GM19328 (cell line): ENCODE measurements around the gene MAP3K3.

Experiments used
- ATAC-seq: cut with Tn5 transposase; IDR thresholded peaks from one replicate; pipeline ENCODE4 v1.9.1; 2021; ENCODE audit warnings: mild to moderate bottlenecking, moderate library complexity; ENCODE audit not compliant: unreplicated experiment

The MAP3K3 gene

DNA sequence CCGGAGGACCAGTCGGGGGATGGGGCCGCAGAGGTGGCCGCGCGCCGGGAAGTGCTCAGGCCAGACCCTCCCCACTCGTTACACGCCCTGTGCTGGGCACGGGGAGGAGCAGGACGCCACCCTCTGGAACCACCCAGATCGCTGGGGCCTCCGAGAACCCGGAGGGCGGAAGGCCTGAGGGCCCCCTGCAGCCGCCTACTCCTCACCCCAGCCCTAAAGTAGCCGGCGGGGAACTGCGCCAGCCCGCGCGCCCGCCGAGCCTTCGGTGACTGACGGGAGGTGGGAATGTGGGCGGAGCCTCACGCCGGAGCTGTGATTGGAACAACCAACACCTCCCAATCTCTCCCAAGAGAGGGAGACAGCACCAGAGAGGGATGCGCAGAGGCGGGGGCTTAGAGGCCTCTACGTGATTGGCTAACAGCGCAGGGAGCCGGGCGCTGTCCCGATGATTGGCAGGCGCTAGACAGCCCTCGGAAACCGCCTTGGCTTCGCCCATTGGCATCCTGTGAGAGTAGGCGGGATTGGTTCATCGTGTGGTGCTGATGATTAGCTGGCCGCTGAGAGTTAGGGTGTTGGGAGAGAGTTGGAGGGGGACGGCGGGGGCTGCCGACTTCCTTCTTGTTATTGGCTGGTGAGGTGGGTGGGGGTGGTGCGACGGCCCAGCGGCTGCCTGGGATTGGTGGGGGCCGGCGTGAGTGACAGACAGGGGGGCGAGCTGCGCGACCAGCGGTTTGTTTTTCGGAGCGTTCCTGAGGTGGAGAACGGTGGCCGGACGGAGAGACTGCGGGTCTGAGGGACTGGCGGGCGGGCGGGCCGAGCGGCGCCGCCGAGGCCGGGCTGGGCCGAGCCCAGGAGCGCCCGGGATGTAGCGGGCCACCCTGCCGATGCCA lies at the start of gene MAP3K3:
TSS of gene MAP3K3 (plus strand) at position 734 of the 890 bp plus-strand sequence. CDS start 343 bp downstream, outside the sequence.
- ATAC-seq: peak; percentile 85

GRCh38 chr17:63573634-63574033 lies 48.6 kb upstream of the MAP3K3 start:
- no peak for ATAC-seq

DNA sequence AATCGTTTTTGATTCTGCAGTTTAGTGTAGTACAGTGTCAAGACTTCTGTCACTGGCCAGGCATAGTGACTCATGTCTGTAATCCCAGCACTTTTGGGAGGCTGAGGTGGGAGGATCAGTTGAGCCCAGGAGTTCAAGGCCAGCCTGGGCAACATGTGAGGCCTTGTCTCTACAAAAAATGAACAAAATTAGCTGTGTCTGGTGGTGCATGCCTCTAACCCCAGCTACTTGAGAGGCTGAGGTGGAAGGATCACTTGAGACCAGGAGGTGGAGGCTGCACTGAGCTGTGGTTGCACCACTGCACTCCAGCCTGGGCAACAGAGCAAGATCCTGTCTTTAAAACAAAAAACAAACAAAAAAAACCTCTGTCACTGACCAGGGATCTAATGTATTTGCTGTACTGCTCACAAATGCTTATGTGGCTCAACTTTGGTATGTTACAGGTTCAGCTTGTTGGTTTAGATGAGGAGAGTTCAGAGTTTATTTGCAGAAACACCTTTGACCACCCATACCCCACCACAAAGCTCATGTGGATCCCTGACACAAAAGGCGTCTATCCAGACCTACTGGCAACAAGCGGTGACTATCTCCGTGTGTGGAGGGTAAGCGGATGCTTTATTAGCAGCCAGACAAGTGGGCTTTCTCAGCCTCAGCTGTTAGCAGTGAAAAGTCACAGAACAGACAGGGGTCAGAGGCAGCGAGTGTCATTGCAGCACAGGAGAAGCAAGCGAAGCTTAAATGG lies 44.0 kb upstream of the MAP3K3 start:
- ATAC-seq: no peak

DNA sequence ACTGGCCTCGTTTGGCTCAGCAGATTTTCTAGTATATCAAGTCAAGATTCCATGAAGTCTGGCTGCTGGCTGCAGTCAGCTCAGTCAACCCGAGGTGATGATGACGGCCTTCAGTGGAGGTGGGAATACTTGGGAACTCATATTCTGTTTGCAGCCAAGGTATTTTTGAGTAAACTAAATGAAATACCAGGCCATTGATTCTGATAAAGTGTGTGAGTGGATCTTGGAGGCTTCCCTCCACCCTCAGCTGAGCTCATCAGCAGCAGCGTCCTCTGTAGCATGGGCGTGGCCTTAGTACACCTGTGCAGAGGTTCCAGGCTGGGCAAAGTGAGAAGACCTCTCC lies 43.5 kb upstream of the MAP3K3 start:
- ATAC-seq: no peak

GRCh38 chr17:63579633-63580032 lies 42.6 kb upstream of the MAP3K3 start:
- ATAC-seq: no peak

DNA sequence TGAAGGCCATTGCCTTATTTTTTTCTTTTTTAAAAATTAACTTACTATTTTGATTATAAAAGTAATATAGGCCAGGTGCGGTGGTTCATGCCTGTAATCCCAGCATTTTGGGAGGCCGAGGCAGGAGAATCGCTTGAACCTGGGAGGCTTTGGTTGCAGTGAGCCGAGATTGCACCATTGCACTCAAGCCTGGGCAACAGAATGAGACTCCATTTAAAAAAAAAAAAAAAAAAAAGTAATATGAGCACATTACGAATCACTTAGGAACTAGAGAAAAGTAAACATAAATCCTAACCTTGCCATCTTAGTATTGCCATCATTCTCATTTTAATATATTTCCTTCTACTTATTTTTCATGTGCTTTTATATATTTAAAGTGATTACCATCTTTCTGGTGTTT lies 34.4 kb upstream of the MAP3K3 start:
- ATAC-seq: no peak

GRCh38 chr17:63588797-63589196 lies 33.4 kb upstream of the MAP3K3 start:
- no peak for ATAC-seq

DNA sequence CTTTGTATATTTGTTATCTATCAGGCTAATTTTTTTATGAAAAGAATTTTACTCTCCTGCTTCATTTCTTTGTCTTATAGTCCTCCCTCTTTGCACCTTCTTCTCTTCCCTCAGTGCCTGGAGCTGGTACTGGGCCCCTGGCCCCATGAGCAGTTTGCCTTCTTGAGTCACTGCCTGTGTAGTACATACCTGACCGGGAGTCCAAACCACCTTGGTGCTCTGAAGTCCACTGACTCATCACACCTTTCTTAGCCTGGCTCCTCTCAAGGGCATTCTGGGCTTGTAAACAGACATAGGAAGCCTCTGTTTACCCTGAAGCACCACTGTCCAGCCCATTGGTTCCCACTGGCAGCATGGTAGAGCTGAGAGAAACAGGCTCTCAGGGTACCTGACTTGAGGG lies 32.6 kb upstream of the MAP3K3 start:
- no peak for ATAC-seq

GRCh38 chr17:63592797-63593196 lies 29.4 kb upstream of the MAP3K3 start:
- no peak for ATAC-seq

- no peak for ATAC-seq
Observed at GRCh38 chr17:63595132-63595531, 27.1 kb upstream of the MAP3K3 start.

GRCh38 chr17:63596856-63597586 lies 25.2 kb upstream of the MAP3K3 start:
- ATAC-seq: no peak

DNA sequence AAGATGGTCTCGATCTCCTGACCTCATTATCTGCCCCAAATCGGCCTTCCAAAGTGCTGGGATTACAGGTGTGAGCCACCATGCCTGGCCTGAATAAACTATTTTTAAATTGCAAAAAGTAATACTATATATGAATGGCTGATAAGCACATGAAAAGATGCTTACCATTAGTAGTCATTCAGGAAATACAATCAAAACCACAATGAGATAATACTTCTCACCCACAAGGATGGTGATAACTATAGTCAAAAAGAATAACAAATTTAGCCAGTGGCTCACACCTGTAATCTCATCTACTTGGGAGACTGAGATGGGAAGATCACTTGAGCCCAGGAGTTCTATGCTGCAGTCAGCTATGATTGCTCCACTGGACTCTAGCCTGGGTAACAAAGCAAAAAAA lies 23.9 kb upstream of the MAP3K3 start:
- no peak for ATAC-seq

DNA sequence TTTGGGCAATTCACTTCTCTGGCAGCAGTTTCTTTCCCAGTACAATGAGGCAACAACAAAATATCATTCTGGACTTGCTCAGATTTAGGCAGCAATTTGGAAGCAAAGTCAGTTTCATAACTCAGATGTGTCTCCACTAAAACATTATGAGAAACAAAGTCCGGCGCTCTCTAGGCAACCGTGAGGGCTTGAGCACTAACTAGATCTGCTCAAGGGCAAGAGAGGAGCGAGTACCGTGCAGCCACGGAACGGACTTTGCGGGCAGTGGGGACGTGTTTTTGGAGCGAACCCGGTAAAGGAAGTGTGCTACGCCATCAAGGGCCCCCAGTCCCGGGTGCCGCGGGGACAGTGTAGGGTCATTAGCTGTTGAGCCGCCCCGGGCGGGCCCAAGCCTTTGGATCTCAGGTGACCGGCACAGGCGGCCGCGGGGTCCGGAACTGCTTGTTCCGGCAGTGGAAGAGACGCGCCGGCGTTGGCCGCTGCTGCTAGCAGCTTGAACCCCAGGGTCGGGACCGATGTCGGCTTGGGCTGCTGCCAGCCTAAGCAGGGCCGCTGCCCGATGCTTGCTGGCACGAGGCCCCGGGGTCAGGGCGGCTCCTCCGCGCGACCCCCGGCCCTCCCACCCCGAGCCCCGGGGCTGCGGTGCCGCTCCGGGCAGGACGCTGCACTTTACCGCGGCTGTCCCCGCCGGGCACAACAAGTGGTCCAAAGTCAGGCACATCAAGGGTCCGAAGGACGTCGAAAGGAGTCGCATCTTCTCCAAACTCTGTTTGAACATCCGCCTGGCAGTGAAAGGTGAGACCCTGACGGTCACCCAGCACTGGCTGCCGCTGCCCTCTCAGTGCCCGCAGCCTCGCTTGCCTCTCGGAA lies 21.4 kb upstream of the MAP3K3 start, which contains the start of gene TACO1:
TSS of gene TACO1 (plus strand) at position 327 of the 870 bp plus-strand sequence. CDS start at position 516, 189 bp downstream.
- peak; percentile 89 for ATAC-seq

- no peak for ATAC-seq
Observed at GRCh38 chr17:63601439-63602371, 20.5 kb upstream of the MAP3K3 start.

- no peak for ATAC-seq
Observed at GRCh38 chr17:63609816-63610573, 12.2 kb upstream of the MAP3K3 start.

- ATAC-seq: no peak
Observed at GRCh38 chr17:63610854-63611253, 11.4 kb upstream of the MAP3K3 start.

DNA sequence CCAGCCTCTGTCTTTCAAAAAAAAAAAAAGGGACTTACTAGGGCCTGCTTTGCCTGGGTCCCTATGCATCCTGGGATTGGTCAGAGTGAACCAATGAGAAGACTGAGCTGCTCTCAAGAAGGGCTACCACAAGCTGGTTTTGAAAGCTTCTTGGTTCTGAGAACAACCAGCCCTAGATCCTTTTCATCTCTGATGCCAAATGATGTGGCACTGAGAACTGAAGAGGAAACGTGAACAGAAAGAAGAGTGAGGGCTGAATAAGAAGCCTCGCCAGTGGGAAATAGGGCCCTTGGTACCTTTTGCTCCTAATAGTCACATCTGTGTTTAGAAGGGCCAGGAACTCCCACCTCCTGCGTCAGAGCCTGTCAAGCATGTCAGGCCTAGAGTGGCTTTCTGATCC lies 10.9 kb upstream of the MAP3K3 start:
- no peak for ATAC-seq

- no peak for ATAC-seq
Observed at GRCh38 chr17:63613663-63614062, 8.6 kb upstream of the MAP3K3 start.
